HepG2 (cell line): ENCODE results near the gene CERS4. TPM values are rescaled to one million over a fixed set of nuclear protein-coding genes. Genes with fewer than 3 reads are reported as not detected.

Experiments used
- ATF1 ChIP-seq: IDR thresholded peaks from 2 replicates; pipeline ENCODE4 v1.6.1; 2016; ENCODE audit warnings: mild to moderate bottlenecking, control low read depth
- ATF2 ChIP-seq: sonication (generic); formaldehyde crosslinking; IDR thresholded peaks from 2 replicates; pipeline ENCODE4 v1.4.0; 2020; ENCODE audit warnings: missing genetic modification reagents
- ERF ChIP-seq: IDR thresholded peaks from 2 replicates; pipeline ENCODE4 v1.6.1; 2018; ENCODE audit warnings: missing biosample characterization, missing genetic modification reagents
- ETS1 ChIP-seq: sonication (generic); formaldehyde crosslinking; IDR thresholded peaks from 2 replicates; pipeline ENCODE4 v1.4.0; 2020; ENCODE audit warnings: missing genetic modification reagents
- EZH2 ChIP-seq: conservative IDR thresholded peaks from 2 replicates; pipeline ENCODE4 v1.6.1; 2012; ENCODE audit warnings: mild to moderate bottlenecking, low read depth, low read length, moderate library complexity
- FOSL1 ChIP-seq: sonication (generic); formaldehyde crosslinking; IDR thresholded peaks from 2 replicates; pipeline ENCODE4 v1.9.0; 2021; ENCODE audit warnings: missing genetic modification reagents, borderline replicate concordance
- FOXO1 ChIP-seq: sonication (generic); formaldehyde crosslinking; IDR thresholded peaks from 2 replicates; pipeline ENCODE4 v1.4.0; 2020; ENCODE audit warnings: missing genetic modification reagents
- ISL2 ChIP-seq: sonication (generic); formaldehyde crosslinking; IDR thresholded peaks from 2 replicates; pipeline ENCODE4 v1.5.0; 2020; ENCODE audit warnings: missing genetic modification reagents
- SETDB1 ChIP-seq: sonication (generic); formaldehyde crosslinking; IDR thresholded peaks from 2 replicates; pipeline ENCODE4 v1.5.1; 2020; ENCODE audit warnings: missing genetic modification reagents, mild to moderate bottlenecking, borderline replicate concordance
- TAF15 ChIP-seq: fragments of 200-400 bp; formaldehyde crosslinking; IDR thresholded peaks from one replicate; pipeline ENCODE4 v1.6.1; 2018; ENCODE audit warnings: mild to moderate bottlenecking, low read depth, low read length; ENCODE audit not compliant: poor library complexity, severe bottlenecking
- ZBTB44 ChIP-seq: sonication (generic); formaldehyde crosslinking; IDR thresholded peaks from 2 replicates; pipeline ENCODE4 v1.4.0; 2020; ENCODE audit warnings: missing genetic modification reagents
- ZNF180 ChIP-seq: sonication (generic); formaldehyde crosslinking; IDR thresholded peaks from 2 replicates; pipeline ENCODE4 v1.4.0; 2020; ENCODE audit warnings: low read depth, missing genetic modification reagents, borderline replicate concordance
- ZNF276 ChIP-seq: sonication (generic); formaldehyde crosslinking; IDR thresholded peaks from 2 replicates; pipeline ENCODE4 v1.4.0; 2020; ENCODE audit warnings: mild to moderate bottlenecking, low read depth, missing genetic modification reagents
- ZNF431 ChIP-seq: sonication (generic); formaldehyde crosslinking; IDR thresholded peaks from 2 replicates; pipeline ENCODE4 v1.9.0; 2022; ENCODE audit warnings: missing genetic modification reagents, low read depth, mild to moderate bottlenecking, borderline replicate concordance
- ZNF510 ChIP-seq: sonication (generic); formaldehyde crosslinking; IDR thresholded peaks from 2 replicates; pipeline ENCODE4 v1.4.0; 2020; ENCODE audit warnings: low read depth, mild to moderate bottlenecking, missing genetic modification reagents
- ZNF562 ChIP-seq: sonication (generic); formaldehyde crosslinking; IDR thresholded peaks from 2 replicates; pipeline ENCODE4 v1.8.0; 2022; ENCODE audit warnings: missing genetic modification reagents, borderline replicate concordance
- polyA plus RNA-seq, 8 experiments: library from polyadenylated mRNA; depleted of rRNA in 3 of 8; stranded (reverse) in 7 of 8; unstranded in 1 of 8; fragments of >200 nt; fragmentation: Illumina TruSeq in 4 of 8; extraction: Trizol in 4 of 8; gene quantifications; 2 replicates each; pipeline versions ENCODE4 v1.2.1 to v1.2.3, GENCODE V29; 2011 to 2016; ENCODE audit warnings: low read depth in 4 of 8, missing spikeins in 1 of 8, mixed read lengths in 1 of 8; ENCODE audit not compliant: insufficient read depth in 1 of 8
- total RNA-seq, 5 experiments: library from RNA; depleted of rRNA; stranded (reverse); fragments of >200 nt; fragmentation: Illumina TruSeq; extraction: Trizol; gene quantifications; 2 replicates each; pipeline ENCODE4 v1.2.3, GENCODE V29; 2016; ENCODE audit warnings: low read depth in 1 of 5
- TF ChIP-seq, protein P1 (sequence below): IDR thresholded peaks from 2 replicates; pipeline ENCODE4 v1.6.1; 2016; ENCODE audit warnings: missing compliant biosample characterization, missing genetic modification reagents, borderline replicate concordance

The CERS4 gene
- total and polyA plus RNA-seq, 2 of the 13 experiments (the other 11 are each of a cell fraction or from before 2014, with no cell fraction given): 74.7 to 83.5 TPM

- TF ChIP-seq ISL2 (CRISPR knock-in tag) (0 out of 2 replicates have a peak, but pooled peaks have one; percentile 44), ERF (CRISPR knock-in tag) (no peak; the same call in 1 of the 2 replicates), ZNF562 (CRISPR knock-in tag) (no peak), SETDB1 (no peak), FOXO1 (peak; percentile 41; the same call in 1 of the 2 replicates), ATF2 (CRISPR knock-in tag) (no peak; the same call in 1 of the 2 replicates), ZNF276 (CRISPR knock-in tag) (no peak), ATF1 (CRISPR knock-in tag) (no peak), ETS1 (CRISPR knock-in tag) (no peak), ZNF431 (0 out of 2 replicates have a peak, but pooled peaks have one; percentile 25), ZNF510 (CRISPR knock-in tag) (no peak), EZH2 (no peak), TAF15 (no peak), ZNF180 (CRISPR knock-in tag) (no peak), FOSL1 (CRISPR knock-in tag) (no peak), ZBTB44 (CRISPR knock-in tag) (no peak)
- TF ChIP-seq, protein P1, sequence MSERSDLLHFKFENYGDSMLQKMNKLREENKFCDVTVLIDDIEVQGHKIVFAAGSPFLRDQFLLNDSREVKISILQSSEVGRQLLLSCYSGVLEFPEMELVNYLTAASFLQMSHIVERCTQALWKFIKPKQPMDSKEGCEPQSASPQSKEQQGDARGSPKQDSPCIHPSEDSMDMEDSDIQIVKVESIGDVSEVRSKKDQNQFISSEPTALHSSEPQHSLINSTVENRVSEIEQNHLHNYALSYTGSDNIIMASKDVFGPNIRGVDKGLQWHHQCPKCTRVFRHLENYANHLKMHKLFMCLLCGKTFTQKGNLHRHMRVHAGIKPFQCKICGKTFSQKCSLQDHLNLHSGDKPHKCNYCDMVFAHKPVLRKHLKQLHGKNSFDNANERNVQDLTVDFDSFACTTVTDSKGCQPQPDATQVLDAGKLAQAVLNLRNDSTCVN: no peak
These were observed 31.4 kb downstream of the CERS4 start (continued) for GRCh38 chr19:8240274-8241229.
